ENCODE results near the gene GRIA4.

GRCh38 chr11:105781807-105782206 lies 171.9 kb downstream of the GRIA4 start:
- no peak for TF ChIP-seq CTCF (IDR thresholded peaks at IDR 0.05)
- TF ChIP-seq REST (IDR thresholded peaks at IDR 0.05), result no peak
- no peak for TF ChIP-seq PHF8 (IDR thresholded peaks at IDR 0.05; ENCODE audit: borderline replicate concordance, low read depth)
- no peak for TF ChIP-seq RAD21 (conservative IDR thresholded peaks at IDR 0.05 in 1 of 2, IDR thresholded peaks at IDR 0.05 in 1 of 2)
- no peak for TF ChIP-seq RNF2 (IDR thresholded peaks at IDR 0.05; ENCODE audit: borderline replicate concordance, low read depth)
- TF ChIP-seq CHD2 (IDR thresholded peaks at IDR 0.05; ENCODE audit: low read length, partially characterized antibody), result no peak
- TF ChIP-seq POLR2A (IDR thresholded peaks at IDR 0.05; ENCODE audit: low read length), result no peak
- TF ChIP-seq PBX3 (IDR thresholded peaks at IDR 0.05), result no peak
- no peak for TF ChIP-seq CHD4 (IDR thresholded peaks at IDR 0.05; ENCODE audit: borderline replicate concordance)
- TF ChIP-seq RFX5 (IDR thresholded peaks at IDR 0.05), result no peak
- no peak for TF ChIP-seq EP300 (IDR thresholded peaks at IDR 0.05)

All from A549 (cell line).